HCT116 (cell line): ENCODE results near the gene RNF11. TPM values are rescaled to one million over a fixed set of nuclear protein-coding genes. Genes with fewer than 3 reads are reported as not detected.
"Not testable (repeated sequence)": the region's sequence is repeated elsewhere in the genome, so short reads cannot be mapped to it uniquely, and the experiment has no call there.

Source experiments
- ATAC-seq: fragments of 200-7000 bp; cut with Tn5 transposase; 2 replicates; pipeline ENCODE4 v1.9.1; 2020; ENCODE audit warnings: mild to moderate bottlenecking, moderate library complexity
- BruUV-seq: library from RNA; stranded (reverse); fragments of 400-500 nt; replicated peaks from 2 replicates; lab custom pipeline; 2021; lab: Mats Ljungman, UMichigan
- CTCF ChIA-PET: fragments of 300-600 bp; sonication (Branson Sonifier 250); formaldehyde crosslinking; loops from one replicate; lab custom pipeline; 2021; ENCODE audit warnings: antibody characterized with exemption; lab: Charles Lee
- POLR2A ChIA-PET: fragments of 300-600, 350-600 bp; sonication (Branson Sonifier 250); formaldehyde crosslinking; loops from one replicate; lab custom pipeline; 2021; ENCODE audit warnings: antibody characterized with exemption; lab: Charles Lee
- RAD21 ChIA-PET, 2 experiments: fragments of 300-600 bp; sonication (Branson Sonifier 250); formaldehyde crosslinking; loops; one replicate each; lab custom pipeline; 2023; ENCODE audit warnings: low total read pairs in 2 of 2; ENCODE audit not compliant: uncharacterized antibody in 2 of 2, unreplicated experiment in 2 of 2, low non-redundant PET in 1 of 2; lab: Charles Lee
- DNase-seq: peaks from one replicate; pipeline ENCODE4 v3.0.0-alpha.2; 2010; ENCODE audit warnings: low read depth, low spot score
- H2AFZ ChIP-seq: fragments of 200-600 bp; shearing (Covaris generic), sonication (generic); 2 replicates; pipeline ENCODE4 v1.6.1; 2017; ENCODE audit warnings: low read depth, mixed run types, mixed read lengths, antibody characterized with exemption, low read length; ENCODE audit not compliant: poor library complexity, severe bottlenecking
- H3K27ac ChIP-seq: 2 replicates; pipeline ENCODE4 v1.5.1; 2012; ENCODE audit warnings: low read depth, low read length
- H3K27me3 ChIP-seq: fragments of 200-600 bp; sonication (generic); 2 replicates; pipeline ENCODE4 v1.6.1; 2016; ENCODE audit warnings: mixed run types, low read length, mixed read lengths; ENCODE audit not compliant: insufficient read depth
- H3K36me3 ChIP-seq, 2 experiments: fragments of 200-500 bp in 1 of 2; fragments of 200-600 bp in 1 of 2; sonication (Bioruptor generic) in 1 of 2; sonication (generic) in 1 of 2; 2 replicates each; pipeline versions ENCODE4 v1.5.1 to v1.6.1; 2014 to 2016; ENCODE audit warnings: low read length in 2 of 2, inconsistent platforms in 1 of 2, mixed read lengths in 1 of 2, mixed run types in 1 of 2; ENCODE audit not compliant: insufficient read depth in 2 of 2, control insufficient read depth in 1 of 2
- H3K4me1 ChIP-seq, 2 experiments: fragments of 200-600 bp in 1 of 2; sonication (generic) in 1 of 2; 2 replicates each; pipeline versions ENCODE4 v1.5.1 to v1.6.1; 2012 to 2017; ENCODE audit warnings: low read length in 2 of 2, inconsistent platforms in 1 of 2, mild to moderate bottlenecking in 1 of 2, mixed read lengths in 1 of 2, mixed run types in 1 of 2, moderate library complexity in 1 of 2; ENCODE audit not compliant: insufficient read depth in 2 of 2, control insufficient read depth in 1 of 2
- H3K4me2 ChIP-seq: fragments of 200-600 bp; sonication (generic); 2 replicates; pipeline ENCODE4 v1.6.1; 2017; ENCODE audit warnings: mixed run types, low read length, mixed read lengths
- H3K4me3 ChIP-seq, 2 experiments: fragments of 200-600 bp in 1 of 2; sonication (generic) in 1 of 2; replicated peaks in 1 of 2; 2 replicates each; pipeline ENCODE4 v1.5.1; 2011 to 2016; ENCODE audit warnings: low read length in 2 of 2, control low read depth in 1 of 2, low read depth in 1 of 2, mild to moderate bottlenecking in 1 of 2, mixed read lengths in 1 of 2, mixed run types in 1 of 2
- H3K79me2 ChIP-seq: fragments of 200-600 bp; sonication (generic); 2 replicates; pipeline ENCODE4 v1.6.1; 2017; ENCODE audit warnings: mild to moderate bottlenecking, mixed run types, low read length, moderate library complexity, mixed read lengths; ENCODE audit not compliant: insufficient read depth
- H3K9ac ChIP-seq: fragments of 200-600 bp; sonication (generic); 2 replicates; pipeline ENCODE4 v1.6.1; 2016; ENCODE audit warnings: low read length, mixed read lengths
- H3K9me2 ChIP-seq: fragments of 200-600 bp; sonication (generic), shearing (Covaris generic); 2 replicates; pipeline ENCODE4 v1.6.1; 2017; ENCODE audit warnings: mixed run types, mild to moderate bottlenecking, moderate library complexity; ENCODE audit not compliant: insufficient read depth
- H3K9me3 ChIP-seq, 2 experiments: fragments of 200-500 bp in 1 of 2; fragments of 200-600 bp in 1 of 2; sonication (Bioruptor generic) in 1 of 2; sonication (generic) in 1 of 2; 2 replicates each; pipeline ENCODE4 v1.6.1; 2014 to 2017; ENCODE audit warnings: low read length in 2 of 2, mixed read lengths in 2 of 2, inconsistent platforms in 1 of 2, low read depth in 1 of 2, mild to moderate bottlenecking in 1 of 2, mixed run types in 1 of 2, moderate library complexity in 1 of 2; ENCODE audit not compliant: control insufficient read depth in 1 of 2, insufficient read depth in 1 of 2
- H4K20me1 ChIP-seq: fragments of 200-600 bp; sonication (generic), shearing (Covaris generic); 2 replicates; pipeline ENCODE4 v1.6.1; 2017; ENCODE audit warnings: mixed run types, mild to moderate bottlenecking, moderate library complexity; ENCODE audit not compliant: insufficient read depth
- ATF3 ChIP-seq: IDR thresholded peaks from 2 replicates; pipeline ENCODE4 v1.6.1; 2012
- CBX3 ChIP-seq: IDR thresholded peaks from 2 replicates; pipeline ENCODE4 v1.6.1; 2012; ENCODE audit warnings: low read depth
- CEBPB ChIP-seq: IDR thresholded peaks from 2 replicates; pipeline ENCODE4 v1.6.1; 2012; ENCODE audit warnings: low read depth
- CTCF ChIP-seq, 3 experiments: fragments of 200-600 bp in 1 of 3; sonication (generic) in 1 of 3; IDR thresholded peaks in 2 of 3; conservative IDR thresholded peaks in 1 of 3; 2 replicates each; pipeline ENCODE4 v1.5.1; 2012 to 2017; ENCODE audit warnings: low read depth in 2 of 3, low read length in 2 of 3, antibody characterized with exemption in 1 of 3, borderline replicate concordance in 1 of 3, control low read depth in 1 of 3, mild to moderate bottlenecking in 1 of 3, mixed read lengths in 1 of 3, mixed run types in 1 of 3, moderate library complexity in 1 of 3; ENCODE audit not compliant: insufficient read depth in 1 of 3
- EGR1 ChIP-seq: IDR thresholded peaks from 2 replicates; pipeline ENCODE4 v1.6.1; 2012; ENCODE audit warnings: low read depth
- ELF1 ChIP-seq: IDR thresholded peaks from 2 replicates; pipeline ENCODE4 v1.6.1; 2012; ENCODE audit warnings: low read depth, borderline replicate concordance
- EZH2phosphoT487 ChIP-seq: fragments of 200-600 bp; IDR thresholded peaks from 2 replicates; pipeline ENCODE4 v1.6.1; 2018; ENCODE audit warnings: antibody characterized with exemption, borderline replicate concordance
- JUND ChIP-seq: IDR thresholded peaks from 2 replicates; pipeline ENCODE4 v1.6.1; 2012
- POLR2A ChIP-seq: IDR thresholded peaks from 2 replicates; pipeline ENCODE4 v1.7.0; 2011; ENCODE audit warnings: borderline replicate concordance; ENCODE audit not compliant: insufficient read depth, insufficient read length; ENCODE audit errors: extremely low read depth
- POLR2AphosphoS5 ChIP-seq: IDR thresholded peaks from 2 replicates; pipeline ENCODE4 v1.6.1; 2011; ENCODE audit warnings: mild to moderate bottlenecking, low read depth, low read length, moderate library complexity
- REST ChIP-seq: IDR thresholded peaks from 2 replicates; pipeline ENCODE4 v1.6.1; 2012; ENCODE audit warnings: low read depth
- SIN3A ChIP-seq: IDR thresholded peaks from 2 replicates; pipeline ENCODE4 v1.6.1; 2012; ENCODE audit warnings: low read depth
- SP1 ChIP-seq: IDR thresholded peaks from 2 replicates; pipeline ENCODE4 v1.6.1; 2012; ENCODE audit warnings: low read depth
- SRF ChIP-seq: IDR thresholded peaks from 2 replicates; pipeline ENCODE4 v1.6.1; 2012; ENCODE audit warnings: low read depth
- TCF7L2 ChIP-seq: IDR thresholded peaks from 2 replicates; pipeline ENCODE4 v1.7.0; 2011; ENCODE audit warnings: borderline replicate concordance, inconsistent platforms; ENCODE audit not compliant: insufficient read depth, insufficient read length; ENCODE audit errors: extremely low read depth
- YY1 ChIP-seq: IDR thresholded peaks from 2 replicates; pipeline ENCODE4 v1.6.1; 2011; ENCODE audit warnings: low read length, low read depth, moderate library complexity, mild to moderate bottlenecking; ENCODE audit not compliant: insufficient replicate concordance; ENCODE audit errors: extremely low read depth
- intact Hi-C: fragments of 100-400 bp; cut with micrococcal nuclease; formaldehyde crosslinking; loops from 2 replicates; pipeline ENCODE4 v1.10.0; 2022
- total RNA-seq: library from RNA; stranded (reverse); gene quantifications from one replicate; pipeline ENCODE4 v1.2.1, GENCODE V29; 2021; ENCODE audit not compliant: unreplicated experiment

RNF11 gene
- total RNA-seq, 1 experiment from 2014 or later: 60.9 TPM

GRCh38 chr1:51219022-51219421 lies 17.1 kb upstream of the RNF11 start:
- no peak overlapping the region for H3K27ac ChIP-seq
- no peaks in the 10 kb centered on the region for H3K27me3 ChIP-seq
- intact Hi-C loops: no loop called here
- TF ChIP-seq JUND (no peak), ELF1 (no peak), POLR2A (no peak), ATF3 (no peak), CTCF (IDR thresholded peaks at IDR 0.05 in 2 of 3, conservative IDR thresholded peaks at IDR 0.05 in 1 of 3; ENCODE audit: borderline replicate concordance in 1 of 3, insufficient read depth in 1 of 3, low read depth in 2 of 3, low read length in 2 of 3) (no peak), SIN3A (no peak), SRF (no peak), CEBPB (no peak), YY1 (no peak), EGR1 (no peak), EZH2phosphoT487 (no peak), SP1 (no peak), CBX3 (no peak), POLR2AphosphoS5 (no peak), TCF7L2 (no peak), REST (no peak)
- no peaks in the 10 kb centered on the region for H3K36me3 ChIP-seq
- ChIA-PET RAD21 (no interaction called here), CTCF (interaction anchor here (0.7 to 1.3 kb wide), 2 partner anchors 9 to 29 kb away, joined by 3 read pairs; no protein-coding TSS in a partner anchor), POLR2A (no interaction called here)
- H3K4me2 ChIP-seq: no peak overlapping the region
- ATAC-seq: peak; percentile 50; the same call in 1 of the 2 replicates
- no TSS peak for BruUV-seq
- H2AFZ ChIP-seq: no peak overlapping the region
- no peaks in the 10 kb centered on the region for H4K20me1 ChIP-seq
- H3K4me1 ChIP-seq: no peaks in the 10 kb centered on the region
- H3K9ac ChIP-seq: no peak overlapping the region
- H3K9me2 ChIP-seq: no peaks in the 10 kb centered on the region
- no peak for DNase-seq
- no peaks in the 10 kb centered on the region for H3K9me3 ChIP-seq
- H3K4me3 ChIP-seq: no peak overlapping the region
- no peaks in the 10 kb centered on the region for H3K79me2 ChIP-seq

- H3K9me2 ChIP-seq, H3K36me3 ChIP-seq, H3K27me3 ChIP-seq, BruUV-seq, CTCF ChIA-PET, H2AFZ ChIP-seq, H3K9ac ChIP-seq, H3K4me3 ChIP-seq, POLR2A ChIA-PET, RAD21 ChIA-PET, H3K27ac ChIP-seq, H4K20me1 ChIP-seq, ATAC-seq, H3K4me1 ChIP-seq, H3K4me2 ChIP-seq, H3K9me3 ChIP-seq, H3K79me2 ChIP-seq, intact Hi-C loops, DNase-seq: not testable (repeated sequence)
These were observed 14.5 kb upstream of the RNF11 start for GRCh38 chr1:51221529-51221928.
